ENCODE results near the gene UBAP1. TPM values are rescaled to one million over a fixed set of nuclear protein-coding genes. Genes with fewer than 3 reads are reported as not detected.
"Not testable (repeated sequence)": the region's sequence is repeated elsewhere in the genome, so short reads cannot be mapped to it uniquely, and the experiment has no call there.

The UBAP1 gene
- total RNA-seq, 1 experiment from 2014 or later: 30.8 TPM

DNA sequence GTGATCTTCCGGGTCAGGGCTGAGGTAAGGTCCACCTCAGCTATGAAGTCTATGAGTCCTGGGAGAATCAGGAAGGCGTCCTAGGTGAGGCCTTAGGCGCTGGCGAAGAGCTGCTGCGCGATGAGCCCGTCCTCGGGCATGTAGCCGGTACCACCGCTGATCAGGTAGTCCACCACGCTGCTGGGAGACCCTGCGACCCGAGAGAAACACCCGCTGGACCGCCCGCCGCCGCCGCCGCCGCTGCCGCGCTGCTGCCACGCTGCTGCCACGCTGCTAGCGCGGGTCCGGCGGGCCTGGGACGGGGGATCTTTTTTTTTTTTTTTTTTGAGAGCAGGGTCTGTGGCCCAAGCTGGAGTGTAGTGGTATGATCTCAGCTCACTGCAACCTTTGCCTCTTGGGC, 44.3 kb upstream of the UBAP1 start:
- Histone ChIP-seq H3K9me2 (ENCODE audit: insufficient read depth) (no peaks in the 10 kb centered on the region), H3K9ac (ENCODE audit: low read length) (no peak overlapping the region), H3K27ac (ENCODE audit: low read depth, low read length) (no peak overlapping the region), H3K4me3 (replicated peaks in 1 of 2; ENCODE audit: low read depth in 1 of 2, low read length in 2 of 2) (no peak overlapping the region), H2AFZ (ENCODE audit: low read depth, low read length, poor library complexity, severe bottlenecking) (no peak overlapping the region), H3K79me2 (ENCODE audit: insufficient read depth, low read length) (no peaks in the 10 kb centered on the region), H3K36me3 (ENCODE audit: control insufficient read depth in 1 of 2, insufficient read depth in 2 of 2, low read length in 2 of 2) (no peaks in the 10 kb centered on the region), H3K9me3 (ENCODE audit: control insufficient read depth in 1 of 2, insufficient read depth in 1 of 2, low read depth in 1 of 2, low read length in 2 of 2) (no peaks in the 10 kb centered on the region), H4K20me1 (ENCODE audit: insufficient read depth) (no peaks in the 10 kb centered on the region), H3K27me3 (ENCODE audit: insufficient read depth, low read length) (no peaks in the 10 kb centered on the region), H3K4me2 (ENCODE audit: low read length) (no peak overlapping the region), H3K4me1 (ENCODE audit: control insufficient read depth in 1 of 2, insufficient read depth in 2 of 2, low read length in 2 of 2) (peaks cover 0 to 6% of the 10 kb centered on the region in 2 experiments; a peak in 2 of 4 replicates)
- ChIA-PET POLR2A (interaction anchor here (1.0 kb wide), 1 partner anchor 86 kb away, joined by 4 read pairs; the partner anchor contains the start of gene UBAP2), CTCF (no interaction called here), RAD21 (ENCODE audit: low non-redundant PET in 1 of 2, low total read pairs in 2 of 2, uncharacterized antibody in 2 of 2, unreplicated experiment in 2 of 2) (no interaction called here)
- intact Hi-C loops (cut with micrococcal nuclease): no loop called here
- TF ChIP-seq ELF1 (IDR thresholded peaks at IDR 0.05; ENCODE audit: borderline replicate concordance, low read depth): no peak
- TF ChIP-seq CEBPB (IDR thresholded peaks at IDR 0.05; ENCODE audit: low read depth): no peak
- no peak for TF ChIP-seq CBX3 (IDR thresholded peaks at IDR 0.05; ENCODE audit: low read depth)
- TF ChIP-seq SIN3A (IDR thresholded peaks at IDR 0.05; ENCODE audit: low read depth): no peak
- TF ChIP-seq, protein P1, sequence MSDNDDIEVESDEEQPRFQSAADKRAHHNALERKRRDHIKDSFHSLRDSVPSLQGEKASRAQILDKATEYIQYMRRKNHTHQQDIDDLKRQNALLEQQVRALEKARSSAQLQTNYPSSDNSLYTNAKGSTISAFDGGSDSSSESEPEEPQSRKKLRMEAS (IDR thresholded peaks at IDR 0.05): no peak
- TF ChIP-seq ZFX (IDR thresholded peaks at IDR 0.05): no peak
- no peak for TF ChIP-seq ZNF274 (IDR thresholded peaks at IDR 0.05; ENCODE audit: low read depth, low read length)
- no peak for TF ChIP-seq SRF (IDR thresholded peaks at IDR 0.05; ENCODE audit: low read depth)
- TF ChIP-seq, protein P2, sequence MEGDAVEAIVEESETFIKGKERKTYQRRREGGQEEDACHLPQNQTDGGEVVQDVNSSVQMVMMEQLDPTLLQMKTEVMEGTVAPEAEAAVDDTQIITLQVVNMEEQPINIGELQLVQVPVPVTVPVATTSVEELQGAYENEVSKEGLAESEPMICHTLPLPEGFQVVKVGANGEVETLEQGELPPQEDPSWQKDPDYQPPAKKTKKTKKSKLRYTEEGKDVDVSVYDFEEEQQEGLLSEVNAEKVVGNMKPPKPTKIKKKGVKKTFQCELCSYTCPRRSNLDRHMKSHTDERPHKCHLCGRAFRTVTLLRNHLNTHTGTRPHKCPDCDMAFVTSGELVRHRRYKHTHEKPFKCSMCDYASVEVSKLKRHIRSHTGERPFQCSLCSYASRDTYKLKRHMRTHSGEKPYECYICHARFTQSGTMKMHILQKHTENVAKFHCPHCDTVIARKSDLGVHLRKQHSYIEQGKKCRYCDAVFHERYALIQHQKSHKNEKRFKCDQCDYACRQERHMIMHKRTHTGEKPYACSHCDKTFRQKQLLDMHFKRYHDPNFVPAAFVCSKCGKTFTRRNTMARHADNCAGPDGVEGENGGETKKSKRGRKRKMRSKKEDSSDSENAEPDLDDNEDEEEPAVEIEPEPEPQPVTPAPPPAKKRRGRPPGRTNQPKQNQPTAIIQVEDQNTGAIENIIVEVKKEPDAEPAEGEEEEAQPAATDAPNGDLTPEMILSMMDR (IDR thresholded peaks at IDR 0.05 in 2 of 3, conservative IDR thresholded peaks at IDR 0.05 in 1 of 3; ENCODE audit: borderline replicate concordance in 1 of 3, insufficient read depth in 1 of 3, low read depth in 2 of 3, low read length in 2 of 3): no peak
- TF ChIP-seq, protein P3, sequence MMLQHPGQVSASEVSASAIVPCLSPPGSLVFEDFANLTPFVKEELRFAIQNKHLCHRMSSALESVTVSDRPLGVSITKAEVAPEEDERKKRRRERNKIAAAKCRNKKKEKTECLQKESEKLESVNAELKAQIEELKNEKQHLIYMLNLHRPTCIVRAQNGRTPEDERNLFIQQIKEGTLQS (IDR thresholded peaks at IDR 0.05): no peak
- no peak for DNase-seq (ENCODE audit: low read depth, low spot score)
- no TSS peak for BruUV-seq (replicated peaks)
- no peak for ATAC-seq

DNA sequence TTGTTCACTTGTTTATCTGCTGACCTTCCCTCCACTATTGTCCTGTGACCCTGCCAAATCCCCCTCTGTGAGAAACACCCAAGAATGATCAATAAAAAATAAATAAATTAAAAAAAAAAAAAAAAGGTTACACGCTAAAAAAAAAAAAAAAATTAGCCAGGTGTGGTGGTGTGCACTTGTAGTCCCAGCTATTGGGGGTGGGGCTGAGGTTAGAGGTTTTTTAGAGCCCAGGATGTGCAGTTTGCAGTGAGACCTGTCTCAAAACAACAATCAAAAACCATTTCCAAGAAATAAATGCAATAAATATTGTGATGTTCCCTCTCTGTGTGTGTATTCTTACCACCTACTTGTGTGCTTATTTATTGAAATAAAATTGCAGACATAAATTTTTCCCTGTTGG, 40.2 kb upstream of the UBAP1 start:
- H3K4me2 ChIP-seq (ENCODE audit: low read length); CTCF ChIA-PET; H4K20me1 ChIP-seq (ENCODE audit: insufficient read depth); ATAC-seq; H3K9me3 ChIP-seq (ENCODE audit: control insufficient read depth in 1 of 2, insufficient read depth in 1 of 2, low read depth in 1 of 2, low read length in 2 of 2); DNase-seq (ENCODE audit: low read depth, low spot score); H3K27ac ChIP-seq (ENCODE audit: low read depth, low read length); POLR2A ChIA-PET; H3K79me2 ChIP-seq (ENCODE audit: insufficient read depth, low read length); RAD21 ChIA-PET (ENCODE audit: low non-redundant PET in 1 of 2, low total read pairs in 2 of 2, uncharacterized antibody in 2 of 2, unreplicated experiment in 2 of 2); H3K27me3 ChIP-seq (ENCODE audit: insufficient read depth, low read length); intact Hi-C loops (cut with micrococcal nuclease); H3K4me1 ChIP-seq (ENCODE audit: control insufficient read depth in 1 of 2, insufficient read depth in 2 of 2, low read length in 2 of 2); BruUV-seq (replicated peaks); H2AFZ ChIP-seq (ENCODE audit: low read depth, low read length, poor library complexity, severe bottlenecking); H3K9ac ChIP-seq (ENCODE audit: low read length); H3K9me2 ChIP-seq (ENCODE audit: insufficient read depth); H3K4me3 ChIP-seq (replicated peaks in 1 of 2; ENCODE audit: low read depth in 1 of 2, low read length in 2 of 2); H3K36me3 ChIP-seq (ENCODE audit: control insufficient read depth in 1 of 2, insufficient read depth in 2 of 2, low read length in 2 of 2): not testable (repeated sequence)

Measured in HCT116 (cell line).